ENCODE measurements around the gene TP63.

- TF ChIP-seq EZH2 (IDR thresholded peaks at IDR 0.05; ENCODE audit: low read depth), result no peak
- TF ChIP-seq, protein P1, sequence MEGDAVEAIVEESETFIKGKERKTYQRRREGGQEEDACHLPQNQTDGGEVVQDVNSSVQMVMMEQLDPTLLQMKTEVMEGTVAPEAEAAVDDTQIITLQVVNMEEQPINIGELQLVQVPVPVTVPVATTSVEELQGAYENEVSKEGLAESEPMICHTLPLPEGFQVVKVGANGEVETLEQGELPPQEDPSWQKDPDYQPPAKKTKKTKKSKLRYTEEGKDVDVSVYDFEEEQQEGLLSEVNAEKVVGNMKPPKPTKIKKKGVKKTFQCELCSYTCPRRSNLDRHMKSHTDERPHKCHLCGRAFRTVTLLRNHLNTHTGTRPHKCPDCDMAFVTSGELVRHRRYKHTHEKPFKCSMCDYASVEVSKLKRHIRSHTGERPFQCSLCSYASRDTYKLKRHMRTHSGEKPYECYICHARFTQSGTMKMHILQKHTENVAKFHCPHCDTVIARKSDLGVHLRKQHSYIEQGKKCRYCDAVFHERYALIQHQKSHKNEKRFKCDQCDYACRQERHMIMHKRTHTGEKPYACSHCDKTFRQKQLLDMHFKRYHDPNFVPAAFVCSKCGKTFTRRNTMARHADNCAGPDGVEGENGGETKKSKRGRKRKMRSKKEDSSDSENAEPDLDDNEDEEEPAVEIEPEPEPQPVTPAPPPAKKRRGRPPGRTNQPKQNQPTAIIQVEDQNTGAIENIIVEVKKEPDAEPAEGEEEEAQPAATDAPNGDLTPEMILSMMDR (conservative IDR thresholded peaks at IDR 0.05), result no peak
Measured at GRCh38 chr3:189792046-189792929, 161.1 kb downstream of the TP63 start.

Measured in PC-9 (cell line).